IMR-90 (cell line): ENCODE measurements around the gene BEGAIN. TPM values are rescaled to one million over a fixed set of nuclear protein-coding genes. Genes with fewer than 3 reads are reported as not detected.

Source experiments
- ATAC-seq: fragments of 200-7000 bp; cut with Tn5 transposase; 2 replicates; pipeline ENCODE4 v1.9.1; 2020; ENCODE audit warnings: low read depth, mild to moderate bottlenecking, moderate library complexity
- BruUV-seq: library from RNA; stranded (reverse); fragments of 400-500 nt; replicated peaks from 2 replicates; lab custom pipeline; 2021; lab: Mats Ljungman, UMichigan
- CTCF ChIA-PET: fragments of 300-600 bp; formaldehyde crosslinking; extraction: SDS; loops from one replicate; lab custom pipeline; 2021; ENCODE audit warnings: antibody characterized with exemption; lab: Yijun Ruan, JAX
- POLR2A ChIA-PET: fragments of 300-600 bp; sonication (Branson Sonifier 250); formaldehyde crosslinking; loops from one replicate; lab custom pipeline; 2022; ENCODE audit warnings: antibody characterized with exemption; ENCODE audit not compliant: unreplicated experiment; lab: Charles Lee
- DNase-seq: peaks from one replicate; pipeline ENCODE4 v3.0.0; 2013
- H2AFZ ChIP-seq: replicated peaks from 2 replicates; pipeline ENCODE3; 2013; ENCODE audit warnings: low read length, mild to moderate bottlenecking; ENCODE audit not compliant: poor library complexity
- H2AK5ac ChIP-seq: 2 replicates; pipeline ENCODE4 v1.6.1; 2013; ENCODE audit warnings: low read depth, low read length, inconsistent platforms
- H2AK9ac ChIP-seq: replicated peaks from 2 replicates; pipeline ENCODE3; 2013; ENCODE audit warnings: mild to moderate bottlenecking, low read depth, low read length, moderate library complexity; ENCODE audit not compliant: poor library complexity
- H2BK120ac ChIP-seq: 2 replicates; pipeline ENCODE4 v1.6.1; 2013; ENCODE audit warnings: low read depth, low read length, inconsistent platforms
- H2BK15ac ChIP-seq: 3 replicates; pipeline ENCODE4 v1.6.1; 2013; ENCODE audit warnings: low read depth, low read length, inconsistent platforms
- H2BK20ac ChIP-seq: 2 replicates; pipeline ENCODE4 v1.6.1; 2013; ENCODE audit warnings: low read depth, mild to moderate bottlenecking, inconsistent platforms, low read length, moderate library complexity
- H2BK5ac ChIP-seq: 2 replicates; pipeline ENCODE4 v1.6.1; 2013; ENCODE audit warnings: mild to moderate bottlenecking, low read depth, low read length, inconsistent platforms; ENCODE audit not compliant: poor library complexity, severe bottlenecking
- H3K14ac ChIP-seq: replicated peaks from 2 replicates; pipeline ENCODE4 v1.6.1; 2013; ENCODE audit warnings: low read depth, low read length, inconsistent platforms
- H3K18ac ChIP-seq: 2 replicates; pipeline ENCODE4 v1.6.1; 2013; ENCODE audit warnings: low read depth, low read length, control low read depth
- H3K23ac ChIP-seq: 2 replicates; pipeline ENCODE4 v1.6.1; 2013; ENCODE audit warnings: low read depth, low read length, inconsistent platforms
- H3K27ac ChIP-seq: 2 replicates; pipeline ENCODE4 v1.5.1; 2013; ENCODE audit warnings: mild to moderate bottlenecking, control low read depth, low read length; ENCODE audit not compliant: insufficient read depth
- H3K27me3 ChIP-seq: 2 replicates; pipeline ENCODE4 v1.6.1; 2013; ENCODE audit warnings: low read length; ENCODE audit not compliant: control insufficient read depth, insufficient read depth
- H3K36me3 ChIP-seq: 2 replicates; pipeline ENCODE4 v1.6.1; 2013; ENCODE audit warnings: low read length, mixed read lengths; ENCODE audit not compliant: control insufficient read depth, insufficient read depth
- H3K4ac ChIP-seq: 2 replicates; pipeline ENCODE4 v1.6.1; 2013; ENCODE audit warnings: low read depth, low read length, inconsistent platforms
- H3K4me1 ChIP-seq: 2 replicates; pipeline ENCODE4 v1.6.1; 2013; ENCODE audit warnings: low read length, mixed read lengths; ENCODE audit not compliant: control insufficient read depth, insufficient read depth
- H3K4me2 ChIP-seq: 2 replicates; pipeline ENCODE4 v1.6.1; 2013; ENCODE audit warnings: low read depth, mild to moderate bottlenecking, control low read depth, low read length, moderate library complexity
- H3K4me3 ChIP-seq: 2 replicates; pipeline ENCODE4 v1.5.1; 2013; ENCODE audit warnings: low read depth, mild to moderate bottlenecking, control low read depth, low read length, moderate library complexity; ENCODE audit not compliant: insufficient read depth
- H3K56ac ChIP-seq: 2 replicates; pipeline ENCODE4 v1.6.1; 2013; ENCODE audit warnings: low read length, inconsistent platforms; ENCODE audit not compliant: insufficient read depth; ENCODE audit errors: extremely low read depth
- H3K79me1 ChIP-seq, 2 experiments: 2 replicates each; pipeline ENCODE4 v1.6.1; 2013; ENCODE audit warnings: low read length in 2 of 2, inconsistent platforms in 1 of 2, low read depth in 1 of 2
- H3K9ac ChIP-seq: 2 replicates; pipeline ENCODE4 v1.6.1; 2013; ENCODE audit warnings: low read depth, low read length, control low read depth
- H3K9me1 ChIP-seq: 2 replicates; pipeline ENCODE4 v1.6.1; 2013; ENCODE audit warnings: low read length, inconsistent platforms; ENCODE audit not compliant: insufficient read depth
- H3K9me3 ChIP-seq: 2 replicates; pipeline ENCODE4 v1.6.1; 2013; ENCODE audit warnings: low read length; ENCODE audit not compliant: control insufficient read depth, insufficient read depth
- H4K20me1 ChIP-seq: 2 replicates; pipeline ENCODE4 v1.6.1; 2013; ENCODE audit warnings: low read length, inconsistent platforms; ENCODE audit not compliant: insufficient read depth
- H4K5ac ChIP-seq: 2 replicates; pipeline ENCODE4 v1.6.1; 2013; ENCODE audit warnings: mild to moderate bottlenecking, low read depth, low read length, control low read depth
- H4K8ac ChIP-seq, 2 experiments: 2 replicates each; pipeline ENCODE4 v1.6.1; 2013; ENCODE audit warnings: low read depth in 2 of 2, low read length in 2 of 2, control low read depth in 1 of 2, inconsistent platforms in 1 of 2
- H4K91ac ChIP-seq: 2 replicates; pipeline ENCODE4 v1.6.1; 2013; ENCODE audit warnings: low read depth, low read length, inconsistent platforms; ENCODE audit not compliant: insufficient read depth
- CEBPB ChIP-seq: IDR thresholded peaks from 2 replicates; pipeline ENCODE4 v1.6.1; 2012; ENCODE audit warnings: low read depth, low read length, improper control_type of control experiment
- CHD1 ChIP-seq: IDR thresholded peaks from 2 replicates; pipeline ENCODE4 v1.6.1; 2012; ENCODE audit warnings: low read depth, low read length, improper control_type of control experiment
- FOS ChIP-seq: fragments of 150-350 bp; IDR thresholded peaks from 2 replicates; pipeline ENCODE4 v1.6.1; 2016; ENCODE audit warnings: low read depth, low read length
- MAFK ChIP-seq: IDR thresholded peaks from 2 replicates; pipeline ENCODE4 v1.6.1; 2012; ENCODE audit warnings: low read depth, low read length, improper control_type of control experiment
- MAZ ChIP-seq: IDR thresholded peaks from 2 replicates; pipeline ENCODE4 v1.6.1; 2012; ENCODE audit warnings: low read depth, mild to moderate bottlenecking, low read length, improper control_type of control experiment, moderate library complexity, borderline replicate concordance
- MXI1 ChIP-seq: IDR thresholded peaks from 2 replicates; pipeline ENCODE4 v1.6.1; 2012; ENCODE audit warnings: low read depth, mild to moderate bottlenecking, low read length, moderate library complexity, borderline replicate concordance
- NFE2L2 ChIP-seq: fragments of 150-350 bp; IDR thresholded peaks from 2 replicates; pipeline ENCODE4 v1.6.1; 2016; ENCODE audit warnings: low read depth, mild to moderate bottlenecking, low read length
- POLR2A ChIP-seq: IDR thresholded peaks from 2 replicates; pipeline ENCODE4 v1.6.1; 2012; ENCODE audit warnings: mild to moderate bottlenecking, low read depth, low read length
- RAD21 ChIP-seq: IDR thresholded peaks from 2 replicates; pipeline ENCODE4 v1.6.1; 2012; ENCODE audit warnings: low read length, improper control_type of control experiment
- RCOR1 ChIP-seq: IDR thresholded peaks from 2 replicates; pipeline ENCODE4 v1.6.1; 2012; ENCODE audit warnings: mild to moderate bottlenecking, low read length, improper control_type of control experiment; ENCODE audit not compliant: insufficient replicate concordance
- RFX5 ChIP-seq: IDR thresholded peaks from 2 replicates; pipeline ENCODE4 v1.8.0; 2012; ENCODE audit warnings: low read depth, mild to moderate bottlenecking, low read length, moderate library complexity
- SMC3 ChIP-seq: fragments of 150-350 bp; IDR thresholded peaks from 2 replicates; pipeline ENCODE4 v1.6.1; 2016; ENCODE audit warnings: low read depth, mild to moderate bottlenecking, antibody characterized with exemption, low read length, moderate library complexity
- USF2 ChIP-seq: fragments of 150-350 bp; IDR thresholded peaks from 2 replicates; pipeline ENCODE4 v1.6.1; 2017; ENCODE audit warnings: mild to moderate bottlenecking, antibody characterized with exemption, low read length, low read depth
- WGBS, 2 experiments: methylation state at CpG; one replicate each; pipeline versions ENCODE4 v1.1.5 to v1.1.7; 2013; ENCODE audit warnings: missing lambda C conversion rate in 2 of 2; ENCODE audit not compliant: insufficient read length in 1 of 2; ENCODE audit errors: extremely low coverage in 2 of 2; 5-methylcytosine and 5-hydroxymethylcytosine counted together
- dilution Hi-C: fragments of 300-500 bp; cut with HindIII; formaldehyde crosslinking; loops from one replicate; pipeline ENCODE4 v1.14.3; 2018; ENCODE audit warnings: low sequenced_read_pairs; ENCODE audit not compliant: unreplicated experiment
- in situ Hi-C: fragments of 300-500 bp; cut with MboI; formaldehyde crosslinking; loops from 3 replicates; pipeline ENCODE4 v1.14.3; 2019; ENCODE audit warnings: low sequenced_read_pairs, inconsistent platforms, mixed read lengths
- intact Hi-C: fragments of 100-400 bp; cut with micrococcal nuclease; formaldehyde crosslinking; loops from 2 replicates; pipeline ENCODE4 v1.10.0; 2022
- polyA plus RNA-seq, 3 experiments: library from polyadenylated mRNA; depleted of rRNA; stranded (reverse); fragments of >200 nt; gene quantifications; 2 replicates each; pipeline ENCODE4 v1.2.3, GENCODE V29; 2012; ENCODE audit warnings: low replicate concordance in 1 of 3
- total RNA-seq: library from RNA; depleted of rRNA; stranded (reverse); fragments of >200 nt; gene quantifications from 2 replicates; pipeline ENCODE4 v1.2.3, GENCODE V29; 2012
- TF ChIP-seq, protein P1 (sequence below): fragments of 150-350 bp; IDR thresholded peaks from 2 replicates; pipeline ENCODE4 v1.6.1; 2016; ENCODE audit warnings: low read depth, mild to moderate bottlenecking, low read length, moderate library complexity, borderline replicate concordance

Gene BEGAIN
- total and polyA plus RNA-seq, 2 of the 4 experiments (the other 2 are of a cell fraction), result 0.18 to 0.99 TPM

GRCh38 chr14:100615736-100616695, 28.8 kb upstream of the BEGAIN start:
- Histone ChIP-seq H3K9me1 (no peaks in the 10 kb centered on the region), H3K9me3 (no peaks in the 10 kb centered on the region), H2BK5ac (no peak overlapping the region), H3K9ac (no peak overlapping the region), H2AK9ac (no peak overlapping the region), H2BK120ac (no peak overlapping the region), H3K23ac (no peak overlapping the region), H3K4me3 (no peak overlapping the region), H3K18ac (no peak overlapping the region), H3K14ac (no peak overlapping the region), H2BK15ac (no peak overlapping the region), H4K5ac (no peak overlapping the region), H3K36me3 (no peaks in the 10 kb centered on the region), H2AK5ac (no peak overlapping the region), H4K91ac (no peak overlapping the region), H4K20me1 (no peaks in the 10 kb centered on the region), H3K27me3 (peaks cover 52% of the 10 kb centered on the region), H2BK20ac (no peak overlapping the region), H2AFZ (no peak overlapping the region), H4K8ac (no peak overlapping the region), H3K79me1 (no peaks in the 10 kb centered on the region), H3K4ac (no peak overlapping the region), H3K4me1 (no peaks in the 10 kb centered on the region), H3K4me2 (no peak overlapping the region), H3K27ac (no peak overlapping the region), H3K56ac (no peak overlapping the region)
- no peak for TF ChIP-seq MAFK
- no peak for TF ChIP-seq NFE2L2
- no peak for TF ChIP-seq POLR2A
- TF ChIP-seq RAD21, result no peak
- TF ChIP-seq, protein P1, sequence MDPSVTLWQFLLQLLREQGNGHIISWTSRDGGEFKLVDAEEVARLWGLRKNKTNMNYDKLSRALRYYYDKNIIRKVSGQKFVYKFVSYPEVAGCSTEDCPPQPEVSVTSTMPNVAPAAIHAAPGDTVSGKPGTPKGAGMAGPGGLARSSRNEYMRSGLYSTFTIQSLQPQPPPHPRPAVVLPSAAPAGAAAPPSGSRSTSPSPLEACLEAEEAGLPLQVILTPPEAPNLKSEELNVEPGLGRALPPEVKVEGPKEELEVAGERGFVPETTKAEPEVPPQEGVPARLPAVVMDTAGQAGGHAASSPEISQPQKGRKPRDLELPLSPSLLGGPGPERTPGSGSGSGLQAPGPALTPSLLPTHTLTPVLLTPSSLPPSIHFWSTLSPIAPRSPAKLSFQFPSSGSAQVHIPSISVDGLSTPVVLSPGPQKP, result no peak
- no peak for TF ChIP-seq CEBPB
- no peak for TF ChIP-seq USF2
- no peak for TF ChIP-seq CHD1
- no peak for TF ChIP-seq FOS
- no peak for TF ChIP-seq MAZ
- no peak for TF ChIP-seq SMC3
- no peak for TF ChIP-seq RFX5
- TF ChIP-seq RCOR1, result no peak
- no peak for TF ChIP-seq MXI1
- CTCF ChIA-PET, result interaction anchor here (1.5 kb wide), 1 partner anchor 20 kb away, joined by 5 read pairs; no protein-coding TSS in a partner anchor
- no peak for ATAC-seq
- POLR2A ChIA-PET, result no interaction called here
- DNase-seq, result no peak
- BruUV-seq, result no TSS peak
- whole genome bisulfite sequencing, 2 experiments, result 90% methylated on average over 4 of the region's 25 CpGs; no CpG with 5 or more reads in 1 of the 2 experiments
- dilution Hi-C loops (no loop called here), in situ Hi-C loops (no loop called here), intact Hi-C loops (no loop called here)
